Caki2 (cell line): ENCODE data around the gene SLC66A1. TPM values are rescaled to one million over a fixed set of nuclear protein-coding genes. Genes with fewer than 3 reads are reported as not detected.
"Not testable (repeated sequence)": the region's sequence is repeated elsewhere in the genome, so short reads cannot be mapped to it uniquely, and the experiment has no call there.

ENCODE experiments used
- DNase-seq: peaks from one replicate; pipeline ENCODE4 v3.0.0-alpha.2; 2015; ENCODE audit warnings: low read depth
- in situ Hi-C: cut with HindIII; loops from 2 replicates; pipeline ENCODE4 v1.10.0; 2016; ENCODE audit warnings: low sequenced_read_pairs, low pct_unique_long_range_greater_than_20kb, mixed read lengths
- total RNA-seq: library from RNA; depleted of rRNA; stranded (reverse); fragments of >200 nt; shearing (Covaris generic); gene quantifications from 2 replicates; pipeline ENCODE4 v1.2.3, GENCODE V29; 2014; ENCODE audit warnings: low replicate concordance; rRNA removed

The SLC66A1 gene
- 23.5 and 35.2 TPM in 2 replicates for total RNA-seq

- in situ Hi-C loops = no loop called here
- DNase-seq = peak; percentile 88
Observed at GRCh38 chr1:19311931-19312781, at the start of gene SLC66A1, which contains the start of gene AKR7A2. TSS of gene SLC66A1 (plus strand) at chr1:19312326. CDS start at chr1:19317678, 5,352 bp downstream. TSS of gene AKR7A2 (minus strand) at chr1:19312144. CDS start at chr1:19312124, 20 bp downstream.

GRCh38 chr1:19262744-19263143 is 49.4 kb upstream of the SLC66A1 start:
- no peak for DNase-seq
- in situ Hi-C loops = no loop called here

- in situ Hi-C loops = no loop called here
- DNase-seq = no peak
Observed at GRCh38 chr1:19268445-19268844, 43.7 kb upstream of the SLC66A1 start.

- in situ Hi-C loops, DNase-seq: not testable (repeated sequence)
Observed at GRCh38 chr1:19269427-19270342, 42.4 kb upstream of the SLC66A1 start.

GRCh38 chr1:19270343-19270730 is 41.8 kb upstream of the SLC66A1 start:
- DNase-seq, in situ Hi-C loops: not testable (repeated sequence)

GRCh38 chr1:19272064-19272463 is 40.1 kb upstream of the SLC66A1 start:
- no peak for DNase-seq
- in situ Hi-C loops = no loop called here

GRCh38 chr1:19273106-19273843 is 38.9 kb upstream of the SLC66A1 start:
- in situ Hi-C loops = no loop called here

GRCh38 chr1:19273844-19274531 is 38.1 kb upstream of the SLC66A1 start:
- in situ Hi-C loops, DNase-seq: not testable (repeated sequence)

More at GRCh38 chr1:19273106-19273843, 38.9 kb upstream of the SLC66A1 start:
- DNase-seq = no peak

GRCh38 chr1:19274636-19275035 is 37.5 kb upstream of the SLC66A1 start:
- DNase-seq = no peak
- in situ Hi-C loops = no loop called here

GRCh38 chr1:19283891-19284290 is 28.2 kb upstream of the SLC66A1 start:
- DNase-seq = no peak
- in situ Hi-C loops = no loop called here

GRCh38 chr1:19284881-19285280 is 27.2 kb upstream of the SLC66A1 start:
- in situ Hi-C loops = no loop called here
- DNase-seq = no peak

GRCh38 chr1:19285366-19285765 is 26.8 kb upstream of the SLC66A1 start:
- in situ Hi-C loops, DNase-seq: not testable (repeated sequence)

GRCh38 chr1:19285807-19286206 is 26.3 kb upstream of the SLC66A1 start:
- DNase-seq, in situ Hi-C loops: not testable (repeated sequence)

GRCh38 chr1:19287436-19288185 is 24.5 kb upstream of the SLC66A1 start:
- in situ Hi-C loops = no loop called here
- no peak for DNase-seq

GRCh38 chr1:19288324-19289241 is 23.5 kb upstream of the SLC66A1 start, which contains the start of gene AKR7A3:
TSS of gene AKR7A3 (minus strand) at chr1:19288770. CDS start at chr1:19288709, 61 bp downstream.
- not testable (repeated sequence) for DNase-seq

GRCh38 chr1:19289244-19289643 is 22.9 kb upstream of the SLC66A1 start:
- in situ Hi-C loops = no loop called here
- no peak for DNase-seq

More at GRCh38 chr1:19288324-19289241, 23.5 kb upstream of the SLC66A1 start, which contains the start of gene AKR7A3:
- in situ Hi-C loops = not testable (repeated sequence)
